ENCODE measurements around the gene ST3GAL2. TPM values are rescaled to one million over a fixed set of nuclear protein-coding genes. Genes with fewer than 3 reads are reported as not detected.

ST3GAL2 gene
- total RNA-seq, 1 donor from 2014 or later, result 52.3 TPM

GRCh38 chr16:70442344-70442743 lies 3.4 kb upstream of the ST3GAL2 start:
- no peaks in the 10 kb centered on the region for H3K36me3 ChIP-seq
- no peak overlapping the region for H3K4me3 ChIP-seq
- H3K27me3 ChIP-seq, result no peaks in the 10 kb centered on the region
- intact Hi-C loops (cut with DNase I), result no loop called here
- TF ChIP-seq, protein P1, sequence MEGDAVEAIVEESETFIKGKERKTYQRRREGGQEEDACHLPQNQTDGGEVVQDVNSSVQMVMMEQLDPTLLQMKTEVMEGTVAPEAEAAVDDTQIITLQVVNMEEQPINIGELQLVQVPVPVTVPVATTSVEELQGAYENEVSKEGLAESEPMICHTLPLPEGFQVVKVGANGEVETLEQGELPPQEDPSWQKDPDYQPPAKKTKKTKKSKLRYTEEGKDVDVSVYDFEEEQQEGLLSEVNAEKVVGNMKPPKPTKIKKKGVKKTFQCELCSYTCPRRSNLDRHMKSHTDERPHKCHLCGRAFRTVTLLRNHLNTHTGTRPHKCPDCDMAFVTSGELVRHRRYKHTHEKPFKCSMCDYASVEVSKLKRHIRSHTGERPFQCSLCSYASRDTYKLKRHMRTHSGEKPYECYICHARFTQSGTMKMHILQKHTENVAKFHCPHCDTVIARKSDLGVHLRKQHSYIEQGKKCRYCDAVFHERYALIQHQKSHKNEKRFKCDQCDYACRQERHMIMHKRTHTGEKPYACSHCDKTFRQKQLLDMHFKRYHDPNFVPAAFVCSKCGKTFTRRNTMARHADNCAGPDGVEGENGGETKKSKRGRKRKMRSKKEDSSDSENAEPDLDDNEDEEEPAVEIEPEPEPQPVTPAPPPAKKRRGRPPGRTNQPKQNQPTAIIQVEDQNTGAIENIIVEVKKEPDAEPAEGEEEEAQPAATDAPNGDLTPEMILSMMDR (IDR thresholded peaks at IDR 0.05), result no peak
- DNase-seq (ENCODE audit: low spot score in 2 of 2), result no peak
- no peaks in the 10 kb centered on the region for H3K9me3 ChIP-seq
- peaks cover 0 to 5% of the 10 kb centered on the region in 2 donors for H3K4me1 ChIP-seq
- no peak overlapping the region for H3K27ac ChIP-seq

GRCh38 chr16:70441406-70441990 lies 2.6 kb upstream of the ST3GAL2 start:
- no peak overlapping the region for H3K4me3 ChIP-seq
- no peaks in the 10 kb centered on the region for H3K9me3 ChIP-seq
- H3K4me1 ChIP-seq, result peaks cover 0 to 9% of the 10 kb centered on the region in 2 donors
- intact Hi-C loops (cut with DNase I), result no loop called here
- TF ChIP-seq, protein P1 (IDR thresholded peaks at IDR 0.05), result no peak
- no peak for DNase-seq (ENCODE audit: low spot score in 2 of 2)
- H3K27ac ChIP-seq, result no peak overlapping the region
- no peaks in the 10 kb centered on the region for H3K27me3 ChIP-seq
- H3K36me3 ChIP-seq, result no peaks in the 10 kb centered on the region

DNA sequence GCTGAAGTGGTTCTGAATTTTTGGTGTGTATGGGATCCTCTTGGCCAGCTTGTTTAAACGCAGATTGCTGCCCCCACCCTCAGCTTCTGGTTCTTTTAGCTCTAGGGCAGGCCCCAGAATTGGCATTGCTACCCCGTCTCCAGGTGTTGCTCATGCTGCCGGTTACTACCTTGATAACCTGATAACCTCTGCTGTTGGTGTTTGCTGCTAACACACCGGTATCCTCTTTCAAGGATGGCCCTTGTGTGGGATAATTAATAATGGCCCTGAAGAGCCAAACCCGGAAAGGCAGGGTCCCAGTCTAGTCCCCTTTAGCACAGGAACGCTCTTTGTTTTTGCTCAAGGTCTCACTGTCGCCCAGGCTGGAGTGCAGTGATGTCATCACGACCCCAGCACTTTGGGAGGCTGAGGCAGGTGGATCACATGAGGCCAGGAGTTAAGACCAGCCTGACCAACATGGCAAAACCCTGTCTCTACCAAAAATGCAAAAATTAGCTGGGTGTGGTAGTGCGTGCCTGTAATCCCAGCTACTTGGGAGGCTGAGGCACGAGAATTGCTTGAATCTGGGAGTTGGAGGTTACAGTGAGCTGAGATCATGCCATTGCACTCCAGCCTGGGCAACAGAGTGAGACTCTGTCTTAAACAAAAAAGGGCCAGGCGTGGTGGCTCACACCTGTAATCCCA lies 1.3 kb upstream of the ST3GAL2 start:
- Histone ChIP-seq H3K27ac (peak overlapping the region in 1 of 2 donors; percentile 76), H3K4me3 (no peak overlapping the region), H3K9me3 (no peaks in the 10 kb centered on the region), H3K27me3 (no peaks in the 10 kb centered on the region), H3K36me3 (no peaks in the 10 kb centered on the region), H3K4me1 (peaks cover 0 to 10% of the 10 kb centered on the region in 2 donors)
- intact Hi-C loops (cut with DNase I), result no loop called here
- DNase-seq (ENCODE audit: low spot score in 2 of 2), result no peak
- TF ChIP-seq, protein P1 (IDR thresholded peaks at IDR 0.05), result no peak

- peak in 1 of 2 donors; percentile 68 for DNase-seq (ENCODE audit: low spot score in 2 of 2)
- peak overlapping the region; percentile 61 to 76 for H3K27ac ChIP-seq
Observed at GRCh38 chr16:70438585-70438968, 323 bp downstream of the ST3GAL2 start.

DNA sequence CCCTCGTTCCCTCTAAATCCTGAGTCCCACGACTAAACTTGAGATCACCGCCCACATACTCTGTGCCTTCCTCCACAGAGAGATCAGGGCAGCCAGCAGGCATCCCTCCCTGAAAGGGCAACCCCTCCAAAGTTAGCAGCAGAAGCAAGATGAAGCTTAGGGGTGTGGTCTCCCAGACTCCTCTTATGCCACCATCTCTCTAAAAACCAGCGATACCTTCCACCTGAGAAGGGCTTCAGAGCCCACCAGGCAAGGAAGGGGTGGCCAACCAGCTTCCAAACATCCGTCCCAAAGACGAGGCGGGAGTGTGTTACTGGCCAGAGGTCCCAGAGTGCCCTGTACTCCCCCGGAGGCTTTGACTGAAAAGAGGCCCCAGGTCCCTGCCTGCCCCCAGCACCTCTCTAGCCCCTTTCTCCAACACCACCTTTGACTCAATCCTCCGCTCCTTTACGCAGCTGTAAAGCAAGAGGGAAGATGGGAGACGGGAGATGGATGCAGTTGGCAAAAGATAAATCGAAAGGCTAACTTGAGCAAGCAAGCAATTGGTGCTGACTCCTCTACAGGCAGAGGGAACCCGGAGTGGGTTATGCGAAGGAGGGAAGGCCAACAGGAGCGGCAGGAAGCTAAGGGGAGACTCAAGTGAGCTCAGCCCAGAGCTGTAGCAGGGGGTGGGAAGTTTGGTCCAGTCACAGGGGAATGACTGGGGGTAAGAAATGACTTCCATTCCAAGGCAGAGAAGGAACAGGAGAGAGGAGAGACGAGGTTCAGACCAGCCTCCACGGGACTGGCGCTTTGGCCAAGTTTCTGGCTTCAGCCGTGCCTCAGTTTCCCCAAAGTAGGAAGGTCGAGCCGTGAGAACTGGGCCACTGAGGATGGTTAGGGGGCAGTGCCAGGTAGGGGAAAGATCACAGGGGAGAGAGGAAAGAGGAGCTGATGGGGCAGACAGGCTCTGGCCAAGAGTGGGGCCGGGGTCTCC lies 1.0 kb downstream of the ST3GAL2 start:
- peaks cover 0 to 4% of the 10 kb centered on the region in 2 donors for H3K36me3 ChIP-seq
- H3K4me1 ChIP-seq, result peaks cover 12 to 32% of the 10 kb centered on the region in 2 donors
- intact Hi-C loops (cut with DNase I), result no loop called here
- TF ChIP-seq, protein P1 (IDR thresholded peaks at IDR 0.05), result no peak
- H3K27me3 ChIP-seq, result no peaks in the 10 kb centered on the region
- peak overlapping the region; percentile 95 to 97 for H3K4me3 ChIP-seq
- H3K27ac ChIP-seq, result peak overlapping the region; percentile 61 to 76
- H3K9me3 ChIP-seq, result no peaks in the 10 kb centered on the region
- DNase-seq (ENCODE audit: low spot score in 2 of 2), result no peak

More at GRCh38 chr16:70438585-70438968, 323 bp downstream of the ST3GAL2 start:
- Histone ChIP-seq H3K27me3 (no peaks in the 10 kb centered on the region), H3K9me3 (no peaks in the 10 kb centered on the region), H3K4me1 (peaks cover 6 to 26% of the 10 kb centered on the region in 2 donors), H3K36me3 (peaks cover 0 to 4% of the 10 kb centered on the region in 2 donors), H3K4me3 (peak overlapping the region; percentile 95 to 97)
- intact Hi-C loops (cut with DNase I), result no loop called here
- TF ChIP-seq, protein P1 (IDR thresholded peaks at IDR 0.05), result no peak
